ENCODE results near the gene NUDCD3. TPM values are rescaled to one million over a fixed set of nuclear protein-coding genes. Genes with fewer than 3 reads are reported as not detected.
A peak's percentile ranks its signal among the peaks of the same experiment; 100 is the strongest.

NUDCD3 gene
- total RNA-seq, 1 experiment from 2014 or later, result 94.6 TPM

DNA sequence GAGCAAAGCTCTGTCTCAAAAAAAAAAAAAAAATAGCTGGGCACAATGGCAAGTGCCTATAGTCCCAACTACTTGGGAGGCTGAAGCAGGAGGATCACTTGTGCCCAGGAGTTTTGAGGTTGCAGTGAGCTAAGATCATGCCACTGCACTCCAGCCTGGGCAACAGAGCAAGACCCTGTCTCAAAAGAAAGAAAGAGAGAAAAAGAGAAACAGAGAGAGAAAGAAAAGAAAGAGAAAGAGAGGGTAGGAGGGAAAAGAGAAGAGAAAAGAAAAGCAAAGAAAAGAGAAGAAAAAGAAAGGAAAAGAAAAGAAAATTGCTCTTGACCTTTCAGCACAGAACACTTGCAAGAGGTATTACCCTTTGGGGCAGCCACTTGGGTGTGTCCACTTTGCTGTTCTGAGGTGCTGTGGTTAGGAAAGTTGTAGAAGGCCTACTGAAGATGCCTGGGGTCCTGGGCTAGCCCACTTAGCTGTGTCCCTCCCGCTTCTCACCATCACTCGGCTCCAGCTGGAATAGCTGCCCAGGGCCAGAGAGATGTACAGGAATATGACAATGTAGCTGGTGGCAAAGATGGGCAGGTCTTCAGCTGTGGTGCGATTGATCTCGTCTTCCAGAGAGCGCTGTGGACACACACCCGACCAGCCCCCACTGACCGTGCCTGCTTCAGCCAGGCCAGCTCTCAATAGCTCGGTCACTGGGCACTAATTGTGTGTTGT lies 45.0 kb upstream of the NUDCD3 start (continued):
- TF ChIP-seq ZBTB33 (IDR thresholded peaks at IDR 0.05; ENCODE audit: extremely low read depth, insufficient replicate concordance, low read length) (no peak), POLR2A (IDR thresholded peaks at IDR 0.05; ENCODE audit: borderline replicate concordance, extremely low read depth, insufficient read depth, insufficient read length) (no peak), ELF1 (IDR thresholded peaks at IDR 0.05; ENCODE audit: borderline replicate concordance, low read depth) (no peak), SRF (IDR thresholded peaks at IDR 0.05; ENCODE audit: low read depth) (no peak), YY1 (IDR thresholded peaks at IDR 0.05; ENCODE audit: extremely low read depth, insufficient replicate concordance, low read depth, low read length) (no peak)

- Histone ChIP-seq H3K4me2 (ENCODE audit: low read length) (no peak overlapping the region), H3K4me1 (ENCODE audit: control insufficient read depth in 1 of 2, insufficient read depth in 2 of 2, low read length in 2 of 2) (peaks cover 0 to 12% of the 10 kb centered on the region in 2 experiments; a peak in 2 of 4 replicates), H3K4me3 (replicated peaks in 1 of 2; ENCODE audit: low read depth in 1 of 2, low read length in 2 of 2) (no peak overlapping the region), H2AFZ (ENCODE audit: low read depth, low read length, poor library complexity, severe bottlenecking) (no peak overlapping the region), H3K9ac (ENCODE audit: low read length) (no peak overlapping the region), H3K27me3 (ENCODE audit: insufficient read depth, low read length) (no peaks in the 10 kb centered on the region), H3K79me2 (ENCODE audit: insufficient read depth, low read length) (no peaks in the 10 kb centered on the region), H3K27ac (ENCODE audit: low read depth, low read length) (no peak overlapping the region), H3K9me2 (ENCODE audit: insufficient read depth) (no peaks in the 10 kb centered on the region), H3K36me3 (ENCODE audit: control insufficient read depth in 1 of 2, insufficient read depth in 2 of 2, low read length in 2 of 2) (no peaks in the 10 kb centered on the region), H3K9me3 (ENCODE audit: control insufficient read depth in 1 of 2, insufficient read depth in 1 of 2, low read depth in 1 of 2, low read length in 2 of 2) (no peaks in the 10 kb centered on the region), H4K20me1 (ENCODE audit: insufficient read depth) (no peaks in the 10 kb centered on the region)
- DNase-seq (ENCODE audit: low read depth, low spot score) (peak; percentile 43), ATAC-seq (peak; percentile 97)
- ChIA-PET POLR2A (no interaction called here), RAD21 (ENCODE audit: low non-redundant PET in 1 of 2, low total read pairs in 2 of 2, uncharacterized antibody in 2 of 2, unreplicated experiment in 2 of 2) (no interaction called here), CTCF (interaction anchor here (0.6 to 1.6 kb wide), 11 partner anchors 10 to 294 kb away, joined by 3 to 14 read pairs (median 5); partner anchors contain the start of genes DDX56 and NUDCD3)
- no TSS peak for BruUV-seq (replicated peaks)
- intact Hi-C loops (cut with micrococcal nuclease), result no loop called here
- TF ChIP-seq JUND (IDR thresholded peaks at IDR 0.05) (no peak), ELF1 (IDR thresholded peaks at IDR 0.05; ENCODE audit: borderline replicate concordance, low read depth) (no peak), POLR2A (IDR thresholded peaks at IDR 0.05; ENCODE audit: borderline replicate concordance, extremely low read depth, insufficient read depth, insufficient read length) (no peak), ZNF274 (IDR thresholded peaks at IDR 0.05; ENCODE audit: low read depth, low read length) (no peak), FOSL1 (IDR thresholded peaks at IDR 0.05; ENCODE audit: low read depth) (no peak), RAD21 (IDR thresholded peaks at IDR 0.05; ENCODE audit: low read depth) (peak; percentile 44), YY1 (IDR thresholded peaks at IDR 0.05; ENCODE audit: extremely low read depth, insufficient replicate concordance, low read depth, low read length) (no peak), CEBPB (IDR thresholded peaks at IDR 0.05; ENCODE audit: low read depth) (no peak), SIN3A (IDR thresholded peaks at IDR 0.05; ENCODE audit: low read depth) (no peak), CTCF (IDR thresholded peaks at IDR 0.05 in 2 of 3, conservative IDR thresholded peaks at IDR 0.05 in 1 of 3; ENCODE audit: borderline replicate concordance in 1 of 3, insufficient read depth in 1 of 3, low read depth in 2 of 3, low read length in 2 of 3) (peak; percentile 21 to 92 (median 86); a peak in 5 of 6 replicates)
- TF ChIP-seq, protein P1, sequence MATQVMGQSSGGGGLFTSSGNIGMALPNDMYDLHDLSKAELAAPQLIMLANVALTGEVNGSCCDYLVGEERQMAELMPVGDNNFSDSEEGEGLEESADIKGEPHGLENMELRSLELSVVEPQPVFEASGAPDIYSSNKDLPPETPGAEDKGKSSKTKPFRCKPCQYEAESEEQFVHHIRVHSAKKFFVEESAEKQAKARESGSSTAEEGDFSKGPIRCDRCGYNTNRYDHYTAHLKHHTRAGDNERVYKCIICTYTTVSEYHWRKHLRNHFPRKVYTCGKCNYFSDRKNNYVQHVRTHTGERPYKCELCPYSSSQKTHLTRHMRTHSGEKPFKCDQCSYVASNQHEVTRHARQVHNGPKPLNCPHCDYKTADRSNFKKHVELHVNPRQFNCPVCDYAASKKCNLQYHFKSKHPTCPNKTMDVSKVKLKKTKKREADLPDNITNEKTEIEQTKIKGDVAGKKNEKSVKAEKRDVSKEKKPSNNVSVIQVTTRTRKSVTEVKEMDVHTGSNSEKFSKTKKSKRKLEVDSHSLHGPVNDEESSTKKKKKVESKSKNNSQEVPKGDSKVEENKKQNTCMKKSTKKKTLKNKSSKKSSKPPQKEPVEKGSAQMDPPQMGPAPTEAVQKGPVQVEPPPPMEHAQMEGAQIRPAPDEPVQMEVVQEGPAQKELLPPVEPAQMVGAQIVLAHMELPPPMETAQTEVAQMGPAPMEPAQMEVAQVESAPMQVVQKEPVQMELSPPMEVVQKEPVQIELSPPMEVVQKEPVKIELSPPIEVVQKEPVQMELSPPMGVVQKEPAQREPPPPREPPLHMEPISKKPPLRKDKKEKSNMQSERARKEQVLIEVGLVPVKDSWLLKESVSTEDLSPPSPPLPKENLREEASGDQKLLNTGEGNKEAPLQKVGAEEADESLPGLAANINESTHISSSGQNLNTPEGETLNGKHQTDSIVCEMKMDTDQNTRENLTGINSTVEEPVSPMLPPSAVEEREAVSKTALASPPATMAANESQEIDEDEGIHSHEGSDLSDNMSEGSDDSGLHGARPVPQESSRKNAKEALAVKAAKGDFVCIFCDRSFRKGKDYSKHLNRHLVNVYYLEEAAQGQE (IDR thresholded peaks at IDR 0.05; ENCODE audit: low read depth), result no peak
Observed at GRCh38 chr7:44534501-44534900, 44.0 kb upstream of the NUDCD3 start.
